NB4 (cell line): ENCODE measurements around the gene MBD5.
A peak's percentile ranks its signal among the peaks of the same experiment; 100 is the strongest.

ENCODE experiments used
- DNase-seq: peaks from one replicate; pipeline ENCODE4 v3.0.0; 2010; ENCODE audit warnings: low read depth
- H3K4me3 ChIP-seq: one replicate; pipeline ENCODE4 v1.5.1; 2011; ENCODE audit warnings: mild to moderate bottlenecking, low read depth, low read length, moderate library complexity
- CTCF ChIP-seq: IDR thresholded peaks from one replicate; pipeline ENCODE4 v1.5.1; 2012; ENCODE audit warnings: low read depth, low read length
- MYC ChIP-seq: IDR thresholded peaks from 2 replicates; pipeline ENCODE4 v1.6.1; 2011; ENCODE audit warnings: low read depth, low read length
- POLR2A ChIP-seq: IDR thresholded peaks from 2 replicates; pipeline ENCODE4 v1.6.1; 2011; ENCODE audit warnings: mild to moderate bottlenecking; ENCODE audit not compliant: insufficient read length; ENCODE audit errors: extremely low read depth
- TF ChIP-seq, protein P1 (sequence below): IDR thresholded peaks from 2 replicates; pipeline ENCODE4 v1.6.1; 2011; ENCODE audit warnings: low read depth, low read length

Gene MBD5

GRCh38 chr2:148255929-148256328 is 235.0 kb downstream of the MBD5 start:
- no peak overlapping the region for H3K4me3 ChIP-seq
- no peak for DNase-seq
- TF ChIP-seq, protein P1, sequence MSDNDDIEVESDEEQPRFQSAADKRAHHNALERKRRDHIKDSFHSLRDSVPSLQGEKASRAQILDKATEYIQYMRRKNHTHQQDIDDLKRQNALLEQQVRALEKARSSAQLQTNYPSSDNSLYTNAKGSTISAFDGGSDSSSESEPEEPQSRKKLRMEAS = no peak
- TF ChIP-seq POLR2A (no peak), MYC (no peak), CTCF (no peak)

DNA sequence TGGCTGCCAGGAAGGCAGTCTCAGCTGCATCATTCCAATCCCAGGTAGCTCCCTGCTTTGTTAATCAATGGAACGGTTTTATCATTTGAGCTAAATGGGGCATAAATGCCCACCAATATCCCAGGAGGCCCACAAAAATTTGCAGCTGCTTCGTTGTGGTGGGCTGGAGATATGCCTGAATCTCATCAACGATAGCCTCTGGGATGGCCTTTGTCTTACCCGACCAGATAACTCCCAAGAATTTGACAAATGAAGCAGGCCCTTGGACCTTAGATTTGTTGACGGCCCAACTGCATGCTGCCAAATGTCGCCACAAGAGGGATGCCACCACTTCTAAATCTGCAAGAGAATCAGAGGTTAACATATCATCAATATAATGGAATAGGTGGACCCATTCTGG is 236.4 kb downstream of the MBD5 start:
- TF ChIP-seq, protein P1 = no peak
- no peak for TF ChIP-seq CTCF
- TF ChIP-seq MYC = no peak
- no peak for TF ChIP-seq POLR2A
- no peak overlapping the region for H3K4me3 ChIP-seq
- DNase-seq = no peak

GRCh38 chr2:148258124-148258523 is 237.2 kb downstream of the MBD5 start:
- TF ChIP-seq MYC (no peak), POLR2A (no peak), CTCF (no peak)
- TF ChIP-seq, protein P1 = no peak
- no peak for DNase-seq
- H3K4me3 ChIP-seq = no peak overlapping the region

GRCh38 chr2:148259674-148260073 is 238.8 kb downstream of the MBD5 start:
- DNase-seq = peak; percentile 39

DNA sequence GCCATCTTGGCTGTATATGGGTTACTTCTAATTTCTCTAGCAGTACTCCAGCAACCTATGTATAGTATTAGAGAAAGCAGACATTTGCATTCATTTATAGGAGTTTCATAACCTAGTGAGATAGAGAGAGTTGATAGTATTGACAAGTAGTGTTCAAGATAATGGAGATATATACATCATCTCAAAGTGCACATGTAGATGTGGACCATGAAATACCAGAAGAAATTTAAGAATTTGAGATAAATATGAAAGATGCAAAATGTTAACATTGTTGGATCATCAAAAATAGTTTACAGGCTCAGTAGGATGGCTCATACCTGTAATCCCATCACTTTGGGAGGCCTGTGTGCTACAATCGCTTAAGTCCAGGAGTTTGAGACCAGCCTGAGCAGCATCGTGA is 243.0 kb downstream of the MBD5 start:
- no peak for DNase-seq
- TF ChIP-seq MYC (no peak), POLR2A (no peak), CTCF (no peak)
- TF ChIP-seq, protein P1 = no peak
- H3K4me3 ChIP-seq = no peak overlapping the region

More at GRCh38 chr2:148259674-148260073, 238.8 kb downstream of the MBD5 start:
- TF ChIP-seq MYC (no peak), CTCF (no peak), POLR2A (no peak)
- TF ChIP-seq, protein P1 = no peak
- no peak overlapping the region for H3K4me3 ChIP-seq

- H3K4me3 ChIP-seq = no peak overlapping the region
- TF ChIP-seq CTCF (no peak), MYC (no peak), POLR2A (no peak)
- TF ChIP-seq, protein P1 = no peak
- DNase-seq = no peak
Measured at GRCh38 chr2:148273158-148273691, 252.3 kb downstream of the MBD5 start.
